ENCODE measurements around the gene C2orf92. TPM values are rescaled to one million over a fixed set of nuclear protein-coding genes. Genes with fewer than 3 reads are reported as not detected.

Gene C2orf92
- total RNA-seq, 1 donor from 2014 or later: 11.0 TPM

GRCh38 chr2:97657986-97658690 lies 11.4 kb upstream of the C2orf92 start:
- Histone ChIP-seq H3K27ac (no peak overlapping the region), H3K27me3 (no peaks in the 10 kb centered on the region), H3K36me3 (peaks cover 0 to 31% of the 10 kb centered on the region in 2 donors), H3K4me3 (no peak overlapping the region), H3K4me1 (peaks cover 32% of the 10 kb centered on the region), H3K9me3 (no peaks in the 10 kb centered on the region)
- DNase-seq (ENCODE audit: extremely low spot score in 2 of 2): no peak
- TF ChIP-seq POLR2AphosphoS5 (IDR thresholded peaks at IDR 0.05; ENCODE audit: insufficient read depth in 1 of 2, low read depth in 1 of 2) (no peak), CTCF (IDR thresholded peaks at IDR 0.05) (no peak), POLR2A (IDR thresholded peaks at IDR 0.05) (no peak)
- intact Hi-C loops (cut with DNase I): no loop called here

- no peak overlapping the region for H3K4me3 ChIP-seq
- intact Hi-C loops (cut with DNase I): no loop called here
- peaks cover 33% of the 10 kb centered on the region for H3K4me1 ChIP-seq
- no peak overlapping the region for H3K27ac ChIP-seq
- H3K27me3 ChIP-seq: no peaks in the 10 kb centered on the region
- no peaks in the 10 kb centered on the region for H3K9me3 ChIP-seq
- TF ChIP-seq POLR2AphosphoS5 (IDR thresholded peaks at IDR 0.05; ENCODE audit: insufficient read depth in 1 of 2, low read depth in 1 of 2) (no peak), POLR2A (IDR thresholded peaks at IDR 0.05) (no peak), CTCF (IDR thresholded peaks at IDR 0.05) (no peak)
- peaks cover 0 to 31% of the 10 kb centered on the region in 2 donors for H3K36me3 ChIP-seq
- no peak for DNase-seq (ENCODE audit: extremely low spot score in 2 of 2)
Measured at GRCh38 chr2:97658691-97659157, 10.8 kb upstream of the C2orf92 start.

GRCh38 chr2:97659256-97660043 lies 10.1 kb upstream of the C2orf92 start:
- Histone ChIP-seq H3K27ac (no peak overlapping the region), H3K4me1 (peaks cover 33% of the 10 kb centered on the region), H3K36me3 (peaks cover 0 to 31% of the 10 kb centered on the region in 2 donors), H3K9me3 (no peaks in the 10 kb centered on the region), H3K27me3 (no peaks in the 10 kb centered on the region), H3K4me3 (no peak overlapping the region)
- TF ChIP-seq POLR2A (IDR thresholded peaks at IDR 0.05) (no peak), CTCF (IDR thresholded peaks at IDR 0.05) (no peak), POLR2AphosphoS5 (IDR thresholded peaks at IDR 0.05; ENCODE audit: insufficient read depth in 1 of 2, low read depth in 1 of 2) (no peak)
- intact Hi-C loops (cut with DNase I): no loop called here
- no peak for DNase-seq (ENCODE audit: extremely low spot score in 2 of 2)

GRCh38 chr2:97660044-97660774 lies 9.3 kb upstream of the C2orf92 start:
- Histone ChIP-seq H3K27ac (no peak overlapping the region), H3K36me3 (peaks cover 0 to 31% of the 10 kb centered on the region in 2 donors), H3K4me1 (peaks cover 41% of the 10 kb centered on the region), H3K27me3 (no peaks in the 10 kb centered on the region), H3K4me3 (no peak overlapping the region), H3K9me3 (no peaks in the 10 kb centered on the region)
- DNase-seq (ENCODE audit: extremely low spot score in 2 of 2): no peak
- intact Hi-C loops (cut with DNase I): no loop called here
- no peak for TF ChIP-seq POLR2A (IDR thresholded peaks at IDR 0.05)

- Histone ChIP-seq H3K27ac (no peak overlapping the region), H3K36me3 (peaks cover 0 to 31% of the 10 kb centered on the region in 2 donors), H3K27me3 (no peaks in the 10 kb centered on the region), H3K9me3 (no peaks in the 10 kb centered on the region), H3K4me3 (no peak overlapping the region), H3K4me1 (peaks cover 42% of the 10 kb centered on the region)
- DNase-seq (ENCODE audit: extremely low spot score in 2 of 2): no peak
- TF ChIP-seq POLR2A (IDR thresholded peaks at IDR 0.05): no peak
- TF ChIP-seq CTCF (IDR thresholded peaks at IDR 0.05): no peak
- no peak for TF ChIP-seq POLR2AphosphoS5 (IDR thresholded peaks at IDR 0.05; ENCODE audit: insufficient read depth in 1 of 2, low read depth in 1 of 2)
- intact Hi-C loops (cut with DNase I): no loop called here
Measured at GRCh38 chr2:97660775-97661389, 8.6 kb upstream of the C2orf92 start.

Measured in vagina (tissue), 2 donors.